ENCODE measurements around the gene ZNF555. TPM values are rescaled to one million over a fixed set of nuclear protein-coding genes. Genes with fewer than 3 reads are reported as not detected.

ZNF555 gene
- polyA plus RNA-seq, 1 experiment, result 7.1 TPM

DNA sequence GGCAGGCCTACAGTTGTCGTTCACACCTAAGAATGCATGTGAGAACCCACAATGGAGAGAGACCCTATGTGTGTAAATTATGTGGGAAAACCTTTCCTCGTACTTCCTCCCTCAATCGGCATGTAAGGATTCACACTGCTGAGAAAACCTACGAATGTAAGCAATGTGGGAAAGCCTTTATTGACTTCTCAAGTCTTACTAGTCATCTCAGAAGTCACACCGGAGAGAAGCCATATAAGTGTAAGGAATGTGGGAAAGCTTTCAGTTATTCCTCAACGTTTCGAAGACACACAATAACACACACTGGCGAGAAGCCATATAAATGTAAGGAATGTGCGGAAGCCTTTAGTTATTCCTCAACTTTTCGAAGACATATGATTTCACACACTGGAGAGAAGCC is 11.3 kb downstream of the ZNF555 start:
- no peak for DNase-seq (ENCODE audit: low read depth, low spot score)
- no peak overlapping the region for H3K27ac ChIP-seq (ENCODE audit: low read depth, low read length)
- H3K27me3 ChIP-seq (ENCODE audit: control insufficient read depth, insufficient read depth, low read length), result no peaks in the 10 kb centered on the region
- CTCF ChIA-PET, result no interaction called here
- TF ChIP-seq, protein P1, sequence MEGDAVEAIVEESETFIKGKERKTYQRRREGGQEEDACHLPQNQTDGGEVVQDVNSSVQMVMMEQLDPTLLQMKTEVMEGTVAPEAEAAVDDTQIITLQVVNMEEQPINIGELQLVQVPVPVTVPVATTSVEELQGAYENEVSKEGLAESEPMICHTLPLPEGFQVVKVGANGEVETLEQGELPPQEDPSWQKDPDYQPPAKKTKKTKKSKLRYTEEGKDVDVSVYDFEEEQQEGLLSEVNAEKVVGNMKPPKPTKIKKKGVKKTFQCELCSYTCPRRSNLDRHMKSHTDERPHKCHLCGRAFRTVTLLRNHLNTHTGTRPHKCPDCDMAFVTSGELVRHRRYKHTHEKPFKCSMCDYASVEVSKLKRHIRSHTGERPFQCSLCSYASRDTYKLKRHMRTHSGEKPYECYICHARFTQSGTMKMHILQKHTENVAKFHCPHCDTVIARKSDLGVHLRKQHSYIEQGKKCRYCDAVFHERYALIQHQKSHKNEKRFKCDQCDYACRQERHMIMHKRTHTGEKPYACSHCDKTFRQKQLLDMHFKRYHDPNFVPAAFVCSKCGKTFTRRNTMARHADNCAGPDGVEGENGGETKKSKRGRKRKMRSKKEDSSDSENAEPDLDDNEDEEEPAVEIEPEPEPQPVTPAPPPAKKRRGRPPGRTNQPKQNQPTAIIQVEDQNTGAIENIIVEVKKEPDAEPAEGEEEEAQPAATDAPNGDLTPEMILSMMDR (IDR thresholded peaks at IDR 0.05; ENCODE audit: low read depth, low read length), result no peak
- POLR2A ChIA-PET, result no interaction called here
- H3K9me3 ChIP-seq (ENCODE audit: control insufficient read depth, insufficient read depth, low read length), result peaks cover 60% of the 10 kb centered on the region
- no peak overlapping the region for H3K4me3 ChIP-seq (ENCODE audit: low read depth, low read length)

- DNase-seq (ENCODE audit: low read depth, low spot score), result no peak
- no peak overlapping the region for H3K4me3 ChIP-seq (ENCODE audit: low read depth, low read length)
- POLR2A ChIA-PET, result no interaction called here
- CTCF ChIA-PET, result no interaction called here
- H3K27me3 ChIP-seq (ENCODE audit: control insufficient read depth, insufficient read depth, low read length), result no peaks in the 10 kb centered on the region
- H3K9me3 ChIP-seq (ENCODE audit: control insufficient read depth, insufficient read depth, low read length), result peaks cover 60% of the 10 kb centered on the region
- no peak overlapping the region for H3K27ac ChIP-seq (ENCODE audit: low read depth, low read length)
- TF ChIP-seq, protein P1 (IDR thresholded peaks at IDR 0.05; ENCODE audit: low read depth, low read length), result no peak
These were observed 11.8 kb downstream of the ZNF555 start for GRCh38 chr19:2853015-2853606.

DNA sequence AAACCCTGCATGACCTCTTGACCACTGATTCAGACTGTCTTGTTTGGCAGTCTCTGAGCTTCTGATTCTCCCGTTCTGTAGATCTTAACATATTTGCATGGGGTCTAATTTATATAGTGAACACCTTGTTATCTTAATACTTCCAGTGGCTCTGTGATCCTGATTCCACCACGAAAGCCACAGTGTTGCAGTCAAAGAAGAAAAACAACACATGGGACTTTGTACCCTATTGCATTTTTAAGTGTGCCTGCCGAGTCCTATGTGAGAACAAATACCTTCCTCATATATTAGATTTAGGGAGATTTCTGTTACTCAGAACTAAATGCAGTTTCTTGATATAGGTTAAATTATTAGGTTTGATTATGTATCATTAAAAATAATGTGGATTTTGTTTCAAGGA is 13.6 kb downstream of the ZNF555 start:
- TF ChIP-seq, protein P1 (IDR thresholded peaks at IDR 0.05; ENCODE audit: low read depth, low read length), result no peak
- no peak for DNase-seq (ENCODE audit: low read depth, low spot score)
- peaks cover 61% of the 10 kb centered on the region for H3K9me3 ChIP-seq (ENCODE audit: control insufficient read depth, insufficient read depth, low read length)
- CTCF ChIA-PET, result no interaction called here
- no peaks in the 10 kb centered on the region for H3K27me3 ChIP-seq (ENCODE audit: control insufficient read depth, insufficient read depth, low read length)
- H3K27ac ChIP-seq (ENCODE audit: low read depth, low read length), result no peak overlapping the region
- no peak overlapping the region for H3K4me3 ChIP-seq (ENCODE audit: low read depth, low read length)
- POLR2A ChIA-PET, result no interaction called here

DNA sequence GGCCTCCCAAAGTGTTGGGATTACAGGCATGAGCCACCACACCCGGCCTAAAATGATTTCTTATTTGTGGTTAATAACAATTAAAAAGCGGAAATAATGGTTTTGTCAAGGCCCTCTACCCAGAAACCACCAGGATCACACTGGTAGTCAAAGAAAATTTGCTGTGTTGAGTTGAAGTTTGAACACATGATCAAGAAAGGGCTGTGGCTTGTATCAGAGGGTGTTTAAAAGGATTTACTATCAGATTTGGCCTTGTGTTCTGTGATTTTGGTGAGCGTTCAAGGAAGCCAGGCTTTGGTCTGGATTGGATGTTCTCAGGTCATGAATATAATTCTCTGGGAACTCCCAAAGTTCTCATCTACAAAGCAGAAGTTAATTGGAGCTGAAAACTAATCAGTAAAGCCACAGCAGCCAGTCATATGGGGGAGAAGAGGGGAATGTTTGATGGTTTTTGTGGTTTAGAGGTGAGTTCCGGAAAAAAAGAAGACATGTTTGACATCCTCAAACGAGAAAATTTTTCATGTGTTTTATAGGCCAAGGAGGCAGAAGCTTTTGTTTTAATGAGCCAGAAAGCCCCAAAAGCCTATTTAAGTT is 15.3 kb downstream of the ZNF555 start:
- TF ChIP-seq, protein P1 (IDR thresholded peaks at IDR 0.05; ENCODE audit: low read depth, low read length), result no peak
- peaks cover 51% of the 10 kb centered on the region for H3K9me3 ChIP-seq (ENCODE audit: control insufficient read depth, insufficient read depth, low read length)
- DNase-seq (ENCODE audit: low read depth, low spot score), result no peak
- ChIA-PET CTCF (no interaction called here), POLR2A (no interaction called here)
- no peak overlapping the region for H3K27ac ChIP-seq (ENCODE audit: low read depth, low read length)
- no peaks in the 10 kb centered on the region for H3K27me3 ChIP-seq (ENCODE audit: control insufficient read depth, insufficient read depth, low read length)
- no peak overlapping the region for H3K4me3 ChIP-seq (ENCODE audit: low read depth, low read length)

DNA sequence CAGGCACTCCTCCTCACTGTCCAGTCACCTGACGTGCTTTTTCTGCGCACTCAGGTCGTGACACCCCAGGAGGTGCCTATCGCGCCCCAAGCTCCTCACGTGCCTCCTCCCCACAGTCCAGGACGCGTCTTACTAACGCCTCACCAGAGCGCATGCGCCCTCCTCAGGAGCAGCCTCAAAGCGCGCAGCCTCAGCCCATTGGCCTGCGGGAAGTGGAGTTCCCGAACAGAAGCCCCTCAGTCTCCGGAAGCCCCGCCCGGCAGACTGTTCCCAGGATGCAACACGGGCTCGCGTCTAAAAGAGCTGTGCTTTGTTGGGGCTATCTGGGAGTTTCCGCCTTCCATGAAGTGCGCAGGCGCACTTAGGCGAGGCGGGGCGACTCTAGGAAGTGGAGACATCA is 17.6 kb downstream of the ZNF555 start:
- H3K27ac ChIP-seq (ENCODE audit: low read depth, low read length), result no peak overlapping the region
- no peak overlapping the region for H3K4me3 ChIP-seq (ENCODE audit: low read depth, low read length)
- ChIA-PET CTCF (no interaction called here), POLR2A (interaction anchor here (0.6 kb wide), 2 partner anchors 23 to 340 kb away, joined by 3 read pairs; no protein-coding TSS in a partner anchor)
- TF ChIP-seq, protein P1 (IDR thresholded peaks at IDR 0.05; ENCODE audit: low read depth, low read length), result no peak
- peaks cover 3% of the 10 kb centered on the region for H3K27me3 ChIP-seq (ENCODE audit: control insufficient read depth, insufficient read depth, low read length)
- H3K9me3 ChIP-seq (ENCODE audit: control insufficient read depth, insufficient read depth, low read length), result peaks cover 37% of the 10 kb centered on the region
- DNase-seq (ENCODE audit: low read depth, low spot score), result no peak

Data from AG04450 (cell line).